H1 (cell line): Measurements from ENCODE around the gene RAD9A. TPM values are rescaled to one million over a fixed set of nuclear protein-coding genes. Genes with fewer than 3 reads are reported as not detected.

Experiments
- CTCF ChIA-PET: fragments of 300-600 bp; sonication (Branson Sonifier 250); formaldehyde crosslinking; loops from one replicate; lab custom pipeline; 2021; ENCODE audit not compliant: partially characterized antibody; lab: Charles Lee
- POLR2A ChIA-PET: fragments of 300-600 bp; sonication (Branson Sonifier 250); formaldehyde crosslinking; loops from one replicate; lab custom pipeline; 2021; ENCODE audit warnings: inconsistent platforms; ENCODE audit not compliant: partially characterized antibody; lab: Charles Lee
- DNase-seq, 2 experiments: peaks; one replicate each; pipeline versions ENCODE4 v3.0.0 to v3.0.0-alpha.2; 2010 to 2022; ENCODE audit warnings: low spot score in 2 of 2, low read depth in 1 of 2, mixed read lengths in 1 of 2
- FAIRE-seq: peaks from 2 replicates; lab custom pipeline; 2011; peaks lifted over from hg19 to GRCh38; lab: Jason Lieb, UNC
- H2AFZ ChIP-seq: 2 replicates; pipeline ENCODE4 v1.8.1; 2012; ENCODE audit warnings: low read length, inconsistent platforms
- H2AK5ac ChIP-seq: 2 replicates; pipeline ENCODE4 v1.6.1; 2013; ENCODE audit warnings: low read depth, low read length
- H2BK120ac ChIP-seq: replicated peaks from 2 replicates; pipeline ENCODE3; 2013; ENCODE audit warnings: low read depth, low read length, inconsistent platforms
- H2BK12ac ChIP-seq: 2 replicates; pipeline ENCODE4 v1.6.1; 2013; ENCODE audit warnings: low read depth, low read length
- H2BK15ac ChIP-seq: 2 replicates; pipeline ENCODE4 v1.6.1; 2013; ENCODE audit warnings: low read length
- H2BK20ac ChIP-seq: 2 replicates; pipeline ENCODE4 v1.6.1; 2013; ENCODE audit warnings: low read length
- H2BK5ac ChIP-seq: 2 replicates; pipeline ENCODE4 v1.6.1; 2013; ENCODE audit warnings: low read depth, low read length
- H3K14ac ChIP-seq: 2 replicates; pipeline ENCODE4 v1.6.1; 2013; ENCODE audit warnings: inconsistent platforms; ENCODE audit not compliant: insufficient read length
- H3K18ac ChIP-seq: 2 replicates; pipeline ENCODE4 v1.6.1; 2013; ENCODE audit warnings: low read length; ENCODE audit errors: extremely low read depth
- H3K23ac ChIP-seq: 2 replicates; pipeline ENCODE4 v1.6.1; 2013; ENCODE audit warnings: inconsistent platforms; ENCODE audit not compliant: insufficient read length
- H3K23me2 ChIP-seq: 2 replicates; pipeline ENCODE4 v1.6.1; 2013; ENCODE audit warnings: low read depth, low read length
- H3K27ac ChIP-seq: 2 replicates; pipeline ENCODE4 v1.6.1; 2011; ENCODE audit warnings: low read depth, low read length, inconsistent platforms
- H3K27me3 ChIP-seq, 4 experiments: replicated peaks in 1 of 4; 1 replicate in 1 of 4; 2 replicates in 3 of 4; pipeline versions ENCODE4 v1.6.1 to v1.8.1; 2011 to 2013; ENCODE audit warnings: low read length in 3 of 4, mild to moderate bottlenecking in 3 of 4, inconsistent platforms in 2 of 4, mixed read lengths in 2 of 4, moderate library complexity in 1 of 4; ENCODE audit not compliant: control insufficient read depth in 3 of 4, insufficient read depth in 3 of 4; ENCODE audit errors: extremely low read depth in 1 of 4
- H3K36me3 ChIP-seq, 4 experiments: 2 replicates each; pipeline versions ENCODE4 v1.6.1 to v1.8.1; 2011 to 2013; ENCODE audit warnings: mild to moderate bottlenecking in 4 of 4, low read length in 3 of 4, moderate library complexity in 2 of 4, control low read depth in 1 of 4, inconsistent platforms in 1 of 4; ENCODE audit not compliant: insufficient read depth in 4 of 4, control insufficient read depth in 2 of 4
- H3K4ac ChIP-seq: replicated peaks from 2 replicates; pipeline ENCODE3; 2013; ENCODE audit warnings: low read length, low read depth, mixed read lengths, inconsistent platforms; ENCODE audit not compliant: insufficient read length
- H3K4me1 ChIP-seq, 4 experiments: replicated peaks in 1 of 4; 1 replicate in 1 of 4; 2 replicates in 3 of 4; pipeline versions ENCODE4 v1.6.1 to v1.8.1; 2011 to 2013; ENCODE audit warnings: low read length in 3 of 4, inconsistent platforms in 2 of 4, mixed read lengths in 1 of 4; ENCODE audit not compliant: insufficient read depth in 4 of 4, control insufficient read depth in 3 of 4
- H3K4me2 ChIP-seq, 2 experiments: 2 replicates each; pipeline versions ENCODE4 v1.6.1 to v1.8.1; 2011 to 2013; ENCODE audit warnings: low read depth in 2 of 2, low read length in 2 of 2, control low read depth in 1 of 2, inconsistent platforms in 1 of 2, mild to moderate bottlenecking in 1 of 2; ENCODE audit not compliant: insufficient read depth in 1 of 2
- H3K4me3 ChIP-seq, 4 experiments: fragments of 200-600, 300-600 bp in 1 of 4; sonication (generic), shearing (Covaris generic), sonication (Bioruptor Twin) in 1 of 4; 2 replicates each; pipeline versions ENCODE4 v1.5.1 to v1.8.1; 2011 to 2016; ENCODE audit warnings: low read length in 4 of 4, low read depth in 3 of 4, control low read depth in 2 of 4, inconsistent platforms in 2 of 4, mild to moderate bottlenecking in 2 of 4, mixed read lengths in 1 of 4, moderate library complexity in 1 of 4; ENCODE audit not compliant: insufficient read depth in 2 of 4; ENCODE audit errors: extremely low read depth in 1 of 4
- H3K56ac ChIP-seq: replicated peaks from 2 replicates; pipeline ENCODE3; 2013; ENCODE audit warnings: low read depth, mild to moderate bottlenecking, mixed read lengths, low read length, inconsistent platforms; ENCODE audit not compliant: insufficient read length
- H3K79me1 ChIP-seq: 2 replicates; pipeline ENCODE4 v1.6.1; 2013; ENCODE audit warnings: low read depth, low read length, control low read depth
- H3K79me2 ChIP-seq, 2 experiments: 2 replicates each; pipeline versions ENCODE4 v1.6.1 to v1.8.1; 2012 to 2013; ENCODE audit warnings: low read length in 2 of 2, mild to moderate bottlenecking in 2 of 2, inconsistent platforms in 1 of 2; ENCODE audit not compliant: insufficient read depth in 2 of 2, control insufficient read depth in 1 of 2
- H3K9ac ChIP-seq, 4 experiments: replicated peaks in 1 of 4; 1 replicate in 1 of 4; 2 replicates in 3 of 4; pipeline versions ENCODE4 v1.6.1 to v1.8.1; 2011 to 2013; ENCODE audit warnings: low read depth in 3 of 4, low read length in 3 of 4, control low read depth in 2 of 4, mild to moderate bottlenecking in 2 of 4, moderate library complexity in 2 of 4, inconsistent platforms in 1 of 4; ENCODE audit errors: extremely low read depth in 1 of 4
- H3K9me3 ChIP-seq, 2 experiments: 2 replicates each; pipeline versions ENCODE4 v1.6.1 to v1.8.1; 2012 to 2013; ENCODE audit warnings: mild to moderate bottlenecking in 2 of 2, moderate library complexity in 2 of 2, control low read depth in 1 of 2, inconsistent platforms in 1 of 2, low read depth in 1 of 2, low read length in 1 of 2, mixed read lengths in 1 of 2; ENCODE audit not compliant: insufficient read depth in 2 of 2
- H4K20me1 ChIP-seq, 2 experiments: replicated peaks in 1 of 2; 2 replicates each; pipeline versions ENCODE3 to v1.8.1; 2011 to 2013; ENCODE audit warnings: inconsistent platforms in 2 of 2, low read length in 2 of 2, mild to moderate bottlenecking in 1 of 2; ENCODE audit not compliant: insufficient read depth in 2 of 2, control insufficient read depth in 1 of 2
- H4K5ac ChIP-seq: 2 replicates; pipeline ENCODE4 v1.6.1; 2013; ENCODE audit warnings: low read length, low read depth, mixed read lengths, inconsistent platforms; ENCODE audit not compliant: insufficient read length
- H4K8ac ChIP-seq: 2 replicates; pipeline ENCODE4 v1.8.0; 2013; ENCODE audit warnings: mild to moderate bottlenecking, moderate library complexity, low read length, inconsistent platforms; ENCODE audit not compliant: insufficient read depth; ENCODE audit errors: extremely low read depth
- H4K91ac ChIP-seq: replicated peaks from 2 replicates; pipeline ENCODE3; 2013; ENCODE audit warnings: low read length, mixed read lengths, inconsistent platforms; ENCODE audit not compliant: insufficient read length
- ASH2L ChIP-seq: fragments of 200-600, 300-600 bp; sonication (generic); IDR thresholded peaks from one replicate; pipeline ENCODE4 v1.7.1; 2017; ENCODE audit warnings: low read length
- EGR1 ChIP-seq: IDR thresholded peaks from 2 replicates; pipeline ENCODE4 v1.6.1; 2011; ENCODE audit warnings: low read depth, low read length, borderline replicate concordance
- HDAC2 ChIP-seq, 2 experiments: fragments of 300-600 bp in 1 of 2; sonication (generic) in 1 of 2; IDR thresholded peaks; 2 replicates each; pipeline ENCODE4 v1.6.1; 2011 to 2012; ENCODE audit warnings: low read depth in 2 of 2, low read length in 2 of 2, mild to moderate bottlenecking in 2 of 2, moderate library complexity in 2 of 2, borderline replicate concordance in 1 of 2, inconsistent platforms in 1 of 2
- POLR2AphosphoS5 ChIP-seq: IDR thresholded peaks from 2 replicates; pipeline ENCODE4 v1.6.1; 2011; ENCODE audit warnings: low read depth, low read length
- SIN3A ChIP-seq, 2 experiments: IDR thresholded peaks in 1 of 2; conservative IDR thresholded peaks in 1 of 2; 2 replicates each; pipeline ENCODE4 v1.6.1; 2011 to 2012; ENCODE audit warnings: low read length in 2 of 2, improper control_type of control experiment in 1 of 2, low read depth in 1 of 2, mild to moderate bottlenecking in 1 of 2
- SUZ12 ChIP-seq: fragments of 200-600 bp; sonication (generic); IDR thresholded peaks from 2 replicates; pipeline ENCODE4 v1.6.1; 2012; ENCODE audit warnings: mild to moderate bottlenecking, inconsistent platforms, low read length, moderate library complexity, mixed read lengths
- TAF1 ChIP-seq: IDR thresholded peaks from 2 replicates; pipeline ENCODE4 v1.6.1; 2011; ENCODE audit warnings: mild to moderate bottlenecking, low read depth, low read length
- WGBS, 2 experiments: shearing (Covaris generic) in 1 of 2; methylation state at CpG; one replicate each; pipeline versions ENCODE4 v1.1.6 to v1.1.7; 2013 to 2015; ENCODE audit warnings: low lambda C conversion rate in 2 of 2, mixed read lengths in 2 of 2, inconsistent platforms in 1 of 2, low coverage in 1 of 2, missing lambda C conversion rate in 1 of 2; ENCODE audit not compliant: insufficient replicate concordance in 2 of 2, insufficient coverage in 1 of 2, insufficient read length in 1 of 2; ENCODE audit errors: extremely low coverage in 1 of 2, missing lambda C conversion rate in 1 of 2; 5-methylcytosine and 5-hydroxymethylcytosine counted together
- polyA plus RNA-seq, 7 experiments: library from polyadenylated mRNA; depleted of rRNA in 3 of 7; stranded (reverse) in 5 of 7; unstranded in 2 of 7; fragments of >200 nt in 5 of 7; fragments of 200-250 nt in 2 of 7; gene quantifications; 1 replicate in 5 of 7; 2 replicates in 1 of 7; 4 replicates in 1 of 7; pipeline versions ENCODE4 v1.2.1 to v1.2.3, GENCODE V29; 2011 to 2013; ENCODE audit warnings: missing spikeins in 2 of 7, mixed read lengths in 2 of 7
- total RNA-seq: library from RNA; stranded (reverse); fragmentation: NEBNext Ultra II Directional; extraction: Animal tissue kit (Norgen Biotek cat#: 25700); gene quantifications from 2 replicates; pipeline ENCODE4 v1.2.1, GENCODE V29; 2021

The RAD9A gene
- total and polyA plus RNA-seq, 2 of the 8 experiments (the other 6 are each of a cell fraction or from before 2014, with no cell fraction given) = 22.2 to 25.5 TPM

DNA sequence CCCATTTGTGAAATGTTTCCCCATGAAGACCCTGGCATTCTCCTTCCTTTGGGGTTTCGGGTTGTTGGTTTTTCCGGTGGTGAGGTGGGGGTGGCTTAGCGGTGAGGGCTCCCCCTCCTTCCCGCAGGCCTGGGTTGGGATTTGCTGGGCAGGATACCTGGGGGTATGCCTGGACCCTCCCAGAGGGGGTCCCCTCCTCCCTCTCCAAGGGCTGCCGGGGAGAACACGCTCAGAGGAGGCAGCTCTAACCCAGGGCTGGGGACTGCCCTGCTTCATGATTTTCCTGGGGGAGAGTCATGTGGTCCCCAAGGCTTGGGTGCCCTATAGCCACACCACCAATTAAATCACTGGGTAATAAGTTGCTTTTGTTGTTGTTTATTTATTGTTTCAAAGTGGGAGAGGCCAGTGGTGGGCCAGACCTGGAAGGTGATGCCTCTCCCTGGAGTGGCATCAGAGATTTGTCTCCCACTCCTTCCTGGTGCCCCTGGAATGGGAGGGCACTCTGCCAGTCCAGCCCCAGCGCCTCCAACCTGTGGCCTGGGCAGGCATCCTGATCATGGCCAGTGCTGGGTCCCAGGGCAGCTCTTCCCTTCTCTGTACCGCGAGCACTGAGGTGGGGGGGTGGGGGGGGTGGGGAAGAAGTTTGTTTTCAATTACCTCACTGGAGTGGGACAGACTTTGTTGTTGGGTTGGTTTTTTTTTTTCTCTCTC, 17.1 kb upstream of the RAD9A start:
- H3K9ac ChIP-seq = no peak overlapping the region
- POLR2A ChIA-PET = interaction anchor here (0.9 to 2.3 kb wide), 8 partner anchors 7 to 104 kb away, joined by 3 to 7 read pairs (median 3); partner anchors contain the start of gene POLD4
- WGBS, 2 experiments = 7% methylated on average over 7 of the region's 9 CpGs; no CpG with 5 or more reads in 1 of the 2 experiments

More for the DNA sequence above, 17.1 kb upstream of the RAD9A start:
- Histone ChIP-seq H3K9me3 (no peaks in the 10 kb centered on the region), H4K20me1 (peaks cover 0 to 5% of the 10 kb centered on the region in 2 experiments), H3K4me2 (peak overlapping the region; percentile 87 to 96), H4K91ac (no peak overlapping the region), H3K79me1 (no peaks in the 10 kb centered on the region), H3K4me3 (peak overlapping the region; percentile 41 to 77 (median 51); a peak in 7 of 8 replicates), H2AK5ac (no peak overlapping the region; the same call in 1 of the 2 replicates), H2BK5ac (peak overlapping the region; percentile 71; the same call in 1 of the 2 replicates), H2BK12ac (0 out of 2 replicates have a peak overlapping the region, but pooled peaks have one; percentile 50), H3K4ac (no peak overlapping the region), H3K56ac (no peak overlapping the region), H3K27ac (no peak overlapping the region), H3K23ac (no peak overlapping the region), H3K23me2 (peaks cover 25% of the 10 kb centered on the region; the same call in 1 of the 2 replicates), H2AFZ (no peak overlapping the region), H3K36me3 (no peaks in the 10 kb centered on the region), H4K5ac (no peak overlapping the region), H2BK20ac (no peak overlapping the region), H3K14ac (no peak overlapping the region), H3K27me3 (peaks cover 7 to 62% (median 53%) of the 10 kb centered on the region in 4 experiments), H2BK120ac (no peak overlapping the region), H3K18ac (peak overlapping the region; percentile 87), H3K4me1 (peaks cover 0 to 50% (median 41%) of the 10 kb centered on the region in 4 experiments; a peak in 6 of 7 replicates), H4K8ac (no peak overlapping the region), H2BK15ac (0 out of 2 replicates have a peak overlapping the region, but pooled peaks have one; percentile 81), H3K79me2 (no peaks in the 10 kb centered on the region)
- TF ChIP-seq HDAC2 (IDR thresholded peaks at IDR 0.05; ENCODE audit: borderline replicate concordance in 1 of 2, low read depth in 2 of 2, low read length in 2 of 2) = no peak
- TF ChIP-seq ASH2L = no peak
- no peak for TF ChIP-seq TAF1
- no peak; the same call in 1 of the 2 replicates for TF ChIP-seq SUZ12
- TF ChIP-seq POLR2AphosphoS5 = no peak
- no peak for TF ChIP-seq EGR1
- TF ChIP-seq SIN3A (conservative IDR thresholded peaks at IDR 0.05 in 1 of 2, IDR thresholded peaks at IDR 0.05 in 1 of 2; ENCODE audit: low read depth in 1 of 2, low read length in 2 of 2) = no peak
- DNase-seq (peak in 1 of 2 experiments; percentile 63), FAIRE-seq (no peak)
- CTCF ChIA-PET = interaction anchor here (0.7 to 34.8 kb wide), 7 partner anchors 7 to 254 kb away, joined by 3 to 1305 read pairs (median 7); partner anchors contain the start of genes POLD4 and RAD9A
